OCI-LY7 (cell line): ENCODE data around the gene ATP2A1. TPM values are rescaled to one million over a fixed set of nuclear protein-coding genes. Genes with fewer than 3 reads are reported as not detected.

Experiments
- BruUV-seq: library from RNA; stranded (reverse); fragments of 400-500 nt; replicated peaks from 2 replicates; lab custom pipeline; 2021; lab: Mats Ljungman, UMichigan
- CTCF ChIA-PET: fragments of 300-600 bp; sonication (Branson Sonifier 250); formaldehyde crosslinking; loops from one replicate; lab custom pipeline; 2022; ENCODE audit warnings: antibody characterized with exemption; ENCODE audit not compliant: unreplicated experiment; lab: Charles Lee
- POLR2A ChIA-PET: fragments of 300-600 bp; sonication (Branson Sonifier 250); formaldehyde crosslinking; loops from one replicate; lab custom pipeline; 2022; ENCODE audit warnings: antibody characterized with exemption; lab: Charles Lee
- DNase-seq: peaks from one replicate; pipeline ENCODE4 v3.0.0-alpha.2; 2015; ENCODE audit warnings: low spot score
- H2AFZ ChIP-seq: fragments of 200-600 bp; sonication (generic), shearing (Covaris generic); 2 replicates; pipeline ENCODE4 v1.6.1; 2014; ENCODE audit warnings: mild to moderate bottlenecking, antibody characterized with exemption, low read length, moderate library complexity
- H3K27ac ChIP-seq: fragments of 200-600 bp; sonication (generic); 2 replicates; pipeline ENCODE4 v1.5.1; 2014; ENCODE audit warnings: mixed run types, low read depth, mild to moderate bottlenecking, moderate library complexity, low read length, inconsistent platforms; ENCODE audit not compliant: poor library complexity, severe bottlenecking
- H3K36me3 ChIP-seq: fragments of 200-600 bp; sonication (generic); 2 replicates; pipeline ENCODE4 v1.6.1; 2014; ENCODE audit warnings: mild to moderate bottlenecking, antibody characterized with exemption, low read length, moderate library complexity, mixed read lengths; ENCODE audit not compliant: insufficient read depth
- H3K4me1 ChIP-seq: fragments of 200-600 bp; sonication (generic); 2 replicates; pipeline ENCODE4 v1.5.1; 2014; ENCODE audit warnings: mild to moderate bottlenecking, low read length; ENCODE audit not compliant: insufficient read depth, poor library complexity, severe bottlenecking
- H3K4me2 ChIP-seq: fragments of 200-600 bp; sonication (generic); 2 replicates; pipeline ENCODE4 v1.6.1; 2014; ENCODE audit warnings: mild to moderate bottlenecking, low read length
- H3K4me3 ChIP-seq: fragments of 200-600 bp; sonication (generic); 2 replicates; pipeline ENCODE4 v1.5.1; 2014; ENCODE audit warnings: mild to moderate bottlenecking, low read depth, low read length; ENCODE audit not compliant: poor library complexity, severe bottlenecking
- H3K79me2 ChIP-seq: fragments of 200-600 bp; sonication (generic); 2 replicates; pipeline ENCODE4 v1.6.1; 2016; ENCODE audit warnings: low read depth, mild to moderate bottlenecking, low read length, moderate library complexity, mixed read lengths; ENCODE audit not compliant: insufficient read depth
- H3K9me2 ChIP-seq: fragments of 200-600 bp; sonication (generic); 2 replicates; pipeline ENCODE4 v1.6.1; 2016; ENCODE audit warnings: mild to moderate bottlenecking, low read length, mixed read lengths; ENCODE audit not compliant: insufficient read depth
- H3K9me3 ChIP-seq: fragments of 200-600 bp; sonication (generic); 2 replicates; pipeline ENCODE4 v1.6.1; 2014; ENCODE audit warnings: mild to moderate bottlenecking, mixed run types, low read length, mixed read lengths
- H4K20me1 ChIP-seq: fragments of 200-600 bp; sonication (generic); 2 replicates; pipeline ENCODE4 v1.6.1; 2014; ENCODE audit warnings: mild to moderate bottlenecking, antibody characterized with exemption, low read length, moderate library complexity, mixed read lengths; ENCODE audit not compliant: insufficient read depth
- EZH2phosphoT487 ChIP-seq: fragments of 200-600 bp; sonication (generic); IDR thresholded peaks from 2 replicates; pipeline ENCODE4 v1.6.1; 2018; ENCODE audit warnings: low read depth, borderline replicate concordance, mild to moderate bottlenecking, mixed run types, antibody characterized with exemption, low read length, moderate library complexity, mixed read lengths
- intact Hi-C: fragments of 100-400 bp; cut with micrococcal nuclease; formaldehyde crosslinking; loops from one replicate; pipeline ENCODE4 v1.10.0; 2022; ENCODE audit not compliant: unreplicated experiment
- total RNA-seq, 2 experiments: library from RNA; depleted of rRNA in 1 of 2; stranded (reverse); fragments of >200 nt in 1 of 2; shearing (Covaris generic) in 1 of 2; gene quantifications; 2 replicates each; pipeline ENCODE4 v1.2.3, GENCODE V29; 2014 to 2022
- TF ChIP-seq, protein P1 (sequence below): fragments of 200-600 bp; sonication (generic); conservative IDR thresholded peaks from 2 replicates; pipeline ENCODE4 v1.5.1; 2014; ENCODE audit warnings: mild to moderate bottlenecking, antibody characterized with exemption, low read length, moderate library complexity, mixed read lengths

The ATP2A1 gene
- total RNA-seq, 2 experiments from 2014 or later = 5.0 TPM

DNA sequence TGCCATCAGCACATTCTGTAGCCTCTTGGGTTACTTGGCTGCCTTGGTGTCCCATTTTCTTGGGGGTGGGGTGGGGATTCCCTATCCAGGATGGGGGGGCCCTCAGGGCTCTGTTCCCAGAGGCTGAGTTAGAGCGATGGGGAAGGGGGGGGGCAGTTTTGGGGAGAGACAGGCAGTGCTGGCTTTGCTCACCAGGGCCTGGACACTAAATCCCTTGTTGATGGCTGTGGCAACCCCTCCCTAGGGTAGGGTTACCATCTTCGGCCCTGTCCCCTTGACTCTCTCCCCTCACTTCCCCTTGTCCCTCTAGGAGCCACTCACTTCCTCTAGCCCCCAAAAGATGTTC lies 660 bp upstream of the ATP2A1 start:
- Histone ChIP-seq H3K36me3 (peaks cover 21% of the 10 kb centered on the region), H3K27ac (no peak overlapping the region), H3K9me3 (no peaks in the 10 kb centered on the region), H2AFZ (no peak overlapping the region), H3K4me2 (peak overlapping the region; percentile 92; the same call in 1 of the 2 replicates), H4K20me1 (no peaks in the 10 kb centered on the region), H3K4me1 (peaks cover 24% of the 10 kb centered on the region), H3K9me2 (no peaks in the 10 kb centered on the region), H3K4me3 (no peak overlapping the region), H3K79me2 (peaks cover 6% of the 10 kb centered on the region; the same call in 1 of the 2 replicates)
- intact Hi-C loops = loop anchor here (10.0 kb wide), 1 partner anchor 1877 kb away; no protein-coding TSS in a partner anchor
- DNase-seq = no peak
- BruUV-seq = no TSS peak
- CTCF ChIA-PET = no interaction called here
- POLR2A ChIA-PET = interaction anchor here (0.6 kb wide), 1 partner anchor 15 kb away, joined by 6 read pairs; no protein-coding TSS in a partner anchor
- TF ChIP-seq EZH2phosphoT487 = no peak
- TF ChIP-seq, protein P1, sequence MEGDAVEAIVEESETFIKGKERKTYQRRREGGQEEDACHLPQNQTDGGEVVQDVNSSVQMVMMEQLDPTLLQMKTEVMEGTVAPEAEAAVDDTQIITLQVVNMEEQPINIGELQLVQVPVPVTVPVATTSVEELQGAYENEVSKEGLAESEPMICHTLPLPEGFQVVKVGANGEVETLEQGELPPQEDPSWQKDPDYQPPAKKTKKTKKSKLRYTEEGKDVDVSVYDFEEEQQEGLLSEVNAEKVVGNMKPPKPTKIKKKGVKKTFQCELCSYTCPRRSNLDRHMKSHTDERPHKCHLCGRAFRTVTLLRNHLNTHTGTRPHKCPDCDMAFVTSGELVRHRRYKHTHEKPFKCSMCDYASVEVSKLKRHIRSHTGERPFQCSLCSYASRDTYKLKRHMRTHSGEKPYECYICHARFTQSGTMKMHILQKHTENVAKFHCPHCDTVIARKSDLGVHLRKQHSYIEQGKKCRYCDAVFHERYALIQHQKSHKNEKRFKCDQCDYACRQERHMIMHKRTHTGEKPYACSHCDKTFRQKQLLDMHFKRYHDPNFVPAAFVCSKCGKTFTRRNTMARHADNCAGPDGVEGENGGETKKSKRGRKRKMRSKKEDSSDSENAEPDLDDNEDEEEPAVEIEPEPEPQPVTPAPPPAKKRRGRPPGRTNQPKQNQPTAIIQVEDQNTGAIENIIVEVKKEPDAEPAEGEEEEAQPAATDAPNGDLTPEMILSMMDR = no peak

DNA sequence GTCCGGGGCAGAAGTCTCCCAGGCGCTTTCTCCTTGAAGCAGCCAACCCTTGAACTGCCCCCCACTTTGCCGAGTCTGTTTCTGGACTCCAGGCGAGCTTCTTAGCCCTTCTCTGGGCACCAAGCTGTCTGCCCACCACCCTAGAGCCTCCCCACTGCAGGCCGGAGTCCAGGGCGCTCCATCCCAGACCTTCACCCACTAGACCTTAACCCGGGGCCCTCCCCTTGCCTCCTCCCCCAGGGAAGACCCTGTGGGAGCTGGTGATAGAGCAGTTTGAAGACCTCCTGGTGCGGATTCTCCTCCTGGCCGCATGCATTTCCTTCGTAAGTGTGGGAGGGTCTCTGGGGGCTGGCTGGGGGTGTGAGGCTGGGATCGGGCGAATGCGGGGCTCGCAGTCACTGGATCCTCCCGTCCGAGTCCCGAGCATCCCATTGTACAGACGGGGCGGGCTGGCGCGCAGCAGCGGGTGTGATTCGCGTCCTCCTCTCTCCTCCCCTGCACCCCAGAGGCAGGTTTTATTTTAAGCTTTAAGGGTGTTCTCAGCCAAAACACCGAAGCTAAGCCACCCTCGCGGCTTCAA lies 1.1 kb downstream of the ATP2A1 start:
- no peaks in the 10 kb centered on the region for H3K9me3 ChIP-seq
- H3K27ac ChIP-seq = peak overlapping the region; percentile 64
- H4K20me1 ChIP-seq = no peaks in the 10 kb centered on the region
- peak overlapping the region; percentile 60; the same call in 1 of the 2 replicates for H2AFZ ChIP-seq
- H3K4me2 ChIP-seq = peak overlapping the region; percentile 92
- POLR2A ChIA-PET = interaction anchor here (0.8 to 1.4 kb wide), 4 partner anchors 15 to 66 kb away, joined by 3 to 5 read pairs (median 4); no protein-coding TSS in a partner anchor
- peaks cover 4% of the 10 kb centered on the region for H3K36me3 ChIP-seq
- DNase-seq = no peak
- H3K4me3 ChIP-seq = peak overlapping the region; percentile 77
- TF ChIP-seq, protein P1 = no peak
- no peak for TF ChIP-seq EZH2phosphoT487
- intact Hi-C loops = loop anchor here (1.0 to 10.0 kb wide), 2 partner anchors 66 to 1875 kb away; no protein-coding TSS in a partner anchor
- CTCF ChIA-PET = interaction anchor here (1.3 kb wide), 1 partner anchor 57 kb away, joined by 3 read pairs; no protein-coding TSS in a partner anchor
- H3K4me1 ChIP-seq = peaks cover 24% of the 10 kb centered on the region
- BruUV-seq = TSS peak; percentile 97
- H3K9me2 ChIP-seq = no peaks in the 10 kb centered on the region
- peaks cover 6% of the 10 kb centered on the region; the same call in 1 of the 2 replicates for H3K79me2 ChIP-seq
